Stimulated activated CD4-positive, alpha-beta T cell treated with anti-CD3 and anti-CD28 coated beads, Interleukin-2, amount 100 ng/mL, for 48 hours (primary cell): ENCODE data around the gene ASIC2.

Experiments
- DNase-seq, 2 donors: peaks; one replicate each; pipeline ENCODE4 v3.0.0-alpha.2; 2020

ASIC2 gene

GRCh38 chr17:33055746-33056145 is 237.3 kb downstream of the ASIC2 start:
- DNase-seq = no peak

- DNase-seq = no peak
These were observed 237.9 kb downstream of the ASIC2 start for GRCh38 chr17:33055171-33055611.

- DNase-seq = no peak
These were observed 238.7 kb downstream of the ASIC2 start for GRCh38 chr17:33054412-33054811.

GRCh38 chr17:33053676-33054075 is 239.4 kb downstream of the ASIC2 start:
- no peak for DNase-seq

- no peak for DNase-seq
These were observed 240.2 kb downstream of the ASIC2 start for GRCh38 chr17:33052856-33053255.

GRCh38 chr17:33050611-33051140 is 242.4 kb downstream of the ASIC2 start:
- no peak for DNase-seq

GRCh38 chr17:33049781-33050414 is 243.2 kb downstream of the ASIC2 start:
- peak; percentile 42 to 50 for DNase-seq

- DNase-seq = no peak
These were observed 246.5 kb downstream of the ASIC2 start for GRCh38 chr17:33046361-33047255.

GRCh38 chr17:33045216-33045615 is 247.9 kb downstream of the ASIC2 start:
- DNase-seq = no peak

- no peak for DNase-seq
These were observed 248.3 kb downstream of the ASIC2 start for GRCh38 chr17:33044771-33045170.

GRCh38 chr17:33040461-33040860 is 252.6 kb downstream of the ASIC2 start:
- DNase-seq = no peak

- no peak for DNase-seq
These were observed 253.2 kb downstream of the ASIC2 start for GRCh38 chr17:33039874-33040273.

GRCh38 chr17:33038740-33039139 is 254.4 kb downstream of the ASIC2 start:
- DNase-seq = peak; percentile 18 to 25

- no peak for DNase-seq
These were observed 259.9 kb downstream of the ASIC2 start for GRCh38 chr17:33033176-33033575.

- DNase-seq = no peak
These were observed 264.3 kb downstream of the ASIC2 start for GRCh38 chr17:33028778-33029177.

GRCh38 chr17:33028061-33028460 is 265.0 kb downstream of the ASIC2 start:
- DNase-seq = no peak

- no peak for DNase-seq
These were observed 268.2 kb downstream of the ASIC2 start for GRCh38 chr17:33024688-33025486.

GRCh38 chr17:33023790-33024189 is 269.3 kb downstream of the ASIC2 start:
- no peak for DNase-seq

- DNase-seq = no peak
These were observed 271.2 kb downstream of the ASIC2 start for GRCh38 chr17:33021731-33022408.

- DNase-seq = no peak
These were observed 273.8 kb downstream of the ASIC2 start for GRCh38 chr17:33019161-33019890.

GRCh38 chr17:33017366-33017765 is 275.7 kb downstream of the ASIC2 start:
- DNase-seq = no peak

GRCh38 chr17:33016920-33017319 is 276.2 kb downstream of the ASIC2 start:
- DNase-seq = no peak
